Memory B cell (primary cell): ENCODE results near the gene GNB1.
A peak's percentile ranks its signal among the peaks of the same experiment; 100 is the strongest.

Source experiments
- ATAC-seq: fragments of 150-1000 bp; cut with Tn5 transposase; 2 replicates; pipeline ENCODE4 v1.10.0; 2021; ENCODE audit warnings: low read depth, mild to moderate bottlenecking, moderate library complexity
- DNase-seq, 2 donors: peaks; one replicate each; pipeline ENCODE4 v3.0.0; 2022; ENCODE audit warnings: low spot score in 2 of 2
- H3K27ac Mint-ChIP-seq: one replicate; pipeline ENCODE4 v1.8.0; 2022; ENCODE audit warnings: mild to moderate bottlenecking, moderate library complexity, mixed read lengths
- H3K27me3 Mint-ChIP-seq: one replicate; pipeline ENCODE4 v1.8.0; 2022; ENCODE audit warnings: mixed read lengths
- H3K36me3 Mint-ChIP-seq: one replicate; pipeline ENCODE4 v1.8.0; 2022; ENCODE audit warnings: mild to moderate bottlenecking, mixed read lengths
- H3K4me1 Mint-ChIP-seq: one replicate; pipeline ENCODE4 v1.8.0; 2022; ENCODE audit warnings: mixed read lengths
- H3K4me3 Mint-ChIP-seq: one replicate; pipeline ENCODE4 v1.8.0; 2022; ENCODE audit warnings: mild to moderate bottlenecking, moderate library complexity, mixed read lengths
- H3K9me3 Mint-ChIP-seq: one replicate; pipeline ENCODE4 v1.8.0; 2022; ENCODE audit warnings: mixed read lengths

GNB1 gene

GRCh38 chr1:1907098-1907736 lies 16.3 kb upstream of the GNB1 start:
- Mint-ChIP-seq H3K9me3 (no peaks in the 10 kb centered on the region), H3K27me3 (peaks cover 6% of the 10 kb centered on the region), H3K4me1 (peaks cover 15% of the 10 kb centered on the region), H3K4me3 (peak overlapping the region; percentile 46), H3K27ac (no peak overlapping the region), H3K36me3 (no peaks in the 10 kb centered on the region)
- ATAC-seq (peak; percentile 10), DNase-seq (no peak)

- Mint-ChIP-seq H3K4me3 (peak overlapping the region; percentile 44), H3K27ac (peak overlapping the region; percentile 17), H3K4me1 (peaks cover 15% of the 10 kb centered on the region), H3K27me3 (peaks cover 3% of the 10 kb centered on the region), H3K9me3 (no peaks in the 10 kb centered on the region), H3K36me3 (no peaks in the 10 kb centered on the region)
- DNase-seq (peak; percentile 65 to 69), ATAC-seq (peak; percentile 18)
Observed at GRCh38 chr1:1906185-1907097, 15.6 kb upstream of the GNB1 start.

- Mint-ChIP-seq H3K27me3 (peaks cover 4% of the 10 kb centered on the region), H3K4me1 (peaks cover 8% of the 10 kb centered on the region), H3K4me3 (no peak overlapping the region), H3K36me3 (no peaks in the 10 kb centered on the region), H3K27ac (no peak overlapping the region), H3K9me3 (no peaks in the 10 kb centered on the region)
- DNase-seq = no peak
- ATAC-seq = no peak
Observed at GRCh38 chr1:1903224-1903623, 12.3 kb upstream of the GNB1 start.

GRCh38 chr1:1901641-1902294 lies 10.9 kb upstream of the GNB1 start:
- H3K9me3 Mint-ChIP-seq = no peaks in the 10 kb centered on the region
- no peak overlapping the region for H3K4me3 Mint-ChIP-seq
- H3K27me3 Mint-ChIP-seq = peaks cover 4% of the 10 kb centered on the region
- H3K36me3 Mint-ChIP-seq = no peaks in the 10 kb centered on the region
- H3K4me1 Mint-ChIP-seq = peaks cover 8% of the 10 kb centered on the region
- H3K27ac Mint-ChIP-seq = no peak overlapping the region
- DNase-seq (no peak), ATAC-seq (no peak)

- Mint-ChIP-seq H3K36me3 (no peaks in the 10 kb centered on the region), H3K4me3 (no peak overlapping the region), H3K4me1 (peaks cover 4% of the 10 kb centered on the region), H3K9me3 (no peaks in the 10 kb centered on the region), H3K27ac (no peak overlapping the region), H3K27me3 (peaks cover 6% of the 10 kb centered on the region)
- DNase-seq (no peak), ATAC-seq (no peak)
Observed at GRCh38 chr1:1900883-1901640, 10.2 kb upstream of the GNB1 start.

GRCh38 chr1:1899967-1900327 lies 9.1 kb upstream of the GNB1 start:
- no peaks in the 10 kb centered on the region for H3K9me3 Mint-ChIP-seq
- H3K36me3 Mint-ChIP-seq = no peaks in the 10 kb centered on the region
- DNase-seq (no peak), ATAC-seq (no peak)
- H3K27me3 Mint-ChIP-seq = peaks cover 10% of the 10 kb centered on the region
- no peak overlapping the region for H3K27ac Mint-ChIP-seq
- H3K4me3 Mint-ChIP-seq = no peak overlapping the region
- peaks cover 11% of the 10 kb centered on the region for H3K4me1 Mint-ChIP-seq

DNA sequence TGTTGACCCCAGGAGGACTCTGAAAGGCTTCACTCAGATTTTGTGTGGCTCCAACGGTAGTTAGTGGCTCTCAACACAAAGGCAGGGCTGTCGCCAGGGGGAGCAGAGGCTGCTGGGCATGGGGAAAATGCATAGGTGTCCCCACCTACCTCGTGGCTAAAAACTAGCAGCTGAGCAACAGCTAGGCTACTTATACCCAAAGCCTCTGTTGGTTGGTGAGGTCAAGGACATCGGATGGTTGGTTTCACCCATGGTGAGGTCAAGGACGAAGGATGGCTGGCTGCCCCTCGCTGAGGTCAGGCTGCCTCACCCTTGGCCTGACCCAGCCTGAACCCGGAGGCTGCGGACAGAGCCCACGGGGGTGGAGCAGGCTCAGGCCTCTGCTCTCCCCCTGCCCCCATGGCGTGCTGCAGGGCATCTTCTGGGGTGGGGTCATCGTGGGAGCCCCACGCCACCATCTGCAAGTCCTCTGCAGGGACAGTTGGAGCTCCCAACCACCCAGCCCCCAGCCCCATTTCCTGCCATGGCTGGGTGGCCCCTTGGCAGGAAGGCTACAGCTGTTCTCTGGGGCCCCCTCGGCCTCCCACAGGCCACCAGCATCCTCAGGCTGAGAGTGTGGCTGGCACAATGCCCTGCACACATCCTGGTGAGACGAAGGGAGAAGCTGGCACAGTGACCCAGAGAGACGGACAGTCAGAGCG lies 8.5 kb upstream of the GNB1 start:
- peak; percentile 42 for ATAC-seq
- peaks cover 10% of the 10 kb centered on the region for H3K27me3 Mint-ChIP-seq
- no peak overlapping the region for H3K27ac Mint-ChIP-seq
- H3K36me3 Mint-ChIP-seq = no peaks in the 10 kb centered on the region
- H3K4me3 Mint-ChIP-seq = no peak overlapping the region
- H3K4me1 Mint-ChIP-seq = peaks cover 16% of the 10 kb centered on the region
- DNase-seq = no peak
- no peaks in the 10 kb centered on the region for H3K9me3 Mint-ChIP-seq

DNA sequence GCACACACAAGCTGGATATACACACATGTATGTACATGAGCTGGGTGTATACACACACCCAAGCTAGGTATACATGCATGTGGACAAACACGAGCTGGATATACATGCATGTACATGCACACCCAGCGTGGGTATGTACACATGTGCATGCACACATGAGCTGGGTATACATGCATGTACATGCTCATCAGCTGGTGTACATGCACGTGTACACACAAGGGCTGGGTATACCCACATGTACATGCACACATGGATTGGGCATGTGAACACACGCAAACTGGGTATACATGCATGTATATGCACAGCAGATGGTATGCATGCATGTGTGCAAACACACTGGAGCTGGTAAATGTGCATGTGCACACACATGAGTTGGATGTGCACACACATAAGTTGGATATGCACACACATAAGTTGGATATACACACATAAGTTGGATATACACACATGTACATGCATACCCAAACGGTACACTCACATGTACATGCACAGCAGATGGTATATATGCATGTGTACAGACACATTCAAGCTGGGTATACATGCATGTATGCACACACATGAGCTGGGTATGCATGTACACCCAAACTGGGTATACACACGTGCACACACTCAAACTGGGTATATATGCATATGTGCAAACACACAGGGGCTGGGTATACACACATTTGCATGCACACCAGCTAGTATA lies 7.5 kb upstream of the GNB1 start:
- H3K4me1 Mint-ChIP-seq = peaks cover 18% of the 10 kb centered on the region
- H3K27ac Mint-ChIP-seq = no peak overlapping the region
- DNase-seq (no peak), ATAC-seq (no peak)
- H3K27me3 Mint-ChIP-seq = peaks cover 10% of the 10 kb centered on the region
- H3K36me3 Mint-ChIP-seq = no peaks in the 10 kb centered on the region
- H3K9me3 Mint-ChIP-seq = no peaks in the 10 kb centered on the region
- H3K4me3 Mint-ChIP-seq = no peak overlapping the region

DNA sequence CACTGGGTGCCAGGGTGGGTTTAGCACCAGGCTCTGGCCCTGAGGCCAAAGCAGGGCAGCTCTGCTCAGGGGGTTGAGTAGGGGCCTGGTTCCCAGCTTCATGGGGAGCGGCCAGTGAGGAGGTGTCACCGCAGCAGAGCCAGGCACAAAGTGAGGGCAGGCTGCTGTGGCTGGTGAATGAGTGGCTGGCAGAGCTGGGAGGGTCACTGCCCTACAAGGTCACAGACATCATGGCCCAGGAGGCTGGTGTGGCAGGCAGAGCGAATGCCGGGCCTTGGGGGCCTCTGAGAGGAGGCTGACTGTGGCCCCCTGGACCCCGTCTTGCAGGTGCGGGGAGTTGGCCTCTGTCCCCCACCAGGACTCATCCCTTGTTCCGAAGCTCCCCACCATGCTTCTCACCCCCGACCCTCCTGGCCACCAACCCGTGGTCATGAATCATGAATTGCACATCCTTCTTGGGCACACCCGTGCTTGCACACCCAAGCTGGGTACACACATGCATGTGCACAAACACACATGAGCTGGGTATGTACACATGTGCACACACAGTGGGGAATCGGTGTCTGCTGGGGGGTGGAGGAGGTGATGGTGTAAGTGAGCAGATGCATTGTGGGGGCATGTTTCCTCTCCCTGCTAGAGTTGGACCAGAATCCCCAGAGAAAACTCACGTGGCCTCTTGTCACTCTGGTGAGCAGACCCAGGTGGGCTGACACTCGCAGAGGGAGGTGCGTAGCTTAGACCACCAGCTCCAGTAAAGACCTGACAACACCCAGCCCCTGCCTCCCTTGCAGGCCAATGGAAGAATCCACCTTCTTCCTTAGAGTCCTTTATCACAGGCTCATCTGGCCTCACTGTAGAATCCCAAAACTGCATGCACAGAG lies 4.8 kb upstream of the GNB1 start:
- DNase-seq (no peak), ATAC-seq (peak; percentile 29)
- Mint-ChIP-seq H3K4me3 (peak overlapping the region; percentile 14), H3K27me3 (peaks cover 6% of the 10 kb centered on the region), H3K36me3 (no peaks in the 10 kb centered on the region), H3K27ac (no peak overlapping the region), H3K4me1 (peaks cover 29% of the 10 kb centered on the region), H3K9me3 (no peaks in the 10 kb centered on the region)

GRCh38 chr1:1895060-1895418 lies 4.2 kb upstream of the GNB1 start:
- Mint-ChIP-seq H3K36me3 (no peaks in the 10 kb centered on the region), H3K27me3 (peaks cover 6% of the 10 kb centered on the region), H3K4me1 (peaks cover 29% of the 10 kb centered on the region), H3K4me3 (no peak overlapping the region), H3K9me3 (no peaks in the 10 kb centered on the region), H3K27ac (no peak overlapping the region)
- ATAC-seq (no peak), DNase-seq (no peak)

- H3K27me3 Mint-ChIP-seq = peaks cover 6% of the 10 kb centered on the region
- H3K27ac Mint-ChIP-seq = no peak overlapping the region
- ATAC-seq (no peak), DNase-seq (no peak)
- no peaks in the 10 kb centered on the region for H3K36me3 Mint-ChIP-seq
- no peak overlapping the region for H3K4me3 Mint-ChIP-seq
- H3K9me3 Mint-ChIP-seq = no peaks in the 10 kb centered on the region
- H3K4me1 Mint-ChIP-seq = peaks cover 29% of the 10 kb centered on the region
Observed at GRCh38 chr1:1894354-1895059, 3.6 kb upstream of the GNB1 start.

GRCh38 chr1:1893997-1894353 lies 3.1 kb upstream of the GNB1 start:
- no peak for DNase-seq
- Mint-ChIP-seq H3K27me3 (peaks cover 6% of the 10 kb centered on the region), H3K27ac (no peak overlapping the region), H3K36me3 (no peaks in the 10 kb centered on the region), H3K9me3 (no peaks in the 10 kb centered on the region), H3K4me1 (peaks cover 31% of the 10 kb centered on the region), H3K4me3 (no peak overlapping the region)
- ATAC-seq = no peak
